GM18507 (cell line): ENCODE measurements around the gene F13B.
"Not testable (repeated sequence)": the region's sequence is repeated elsewhere in the genome, so short reads cannot be mapped to it uniquely, and the experiment has no call there.

Experiments used
- DNase-seq: peaks from one replicate; pipeline ENCODE4 v3.0.0; 2011; ENCODE audit warnings: low read depth; ENCODE audit not compliant: insufficient read length; ENCODE audit errors: extremely low spot score
- FAIRE-seq: peaks from 2 replicates; lab custom pipeline; 2011; peaks lifted over from hg19 to GRCh38; lab: Jason Lieb, UNC

F13B gene

DNA sequence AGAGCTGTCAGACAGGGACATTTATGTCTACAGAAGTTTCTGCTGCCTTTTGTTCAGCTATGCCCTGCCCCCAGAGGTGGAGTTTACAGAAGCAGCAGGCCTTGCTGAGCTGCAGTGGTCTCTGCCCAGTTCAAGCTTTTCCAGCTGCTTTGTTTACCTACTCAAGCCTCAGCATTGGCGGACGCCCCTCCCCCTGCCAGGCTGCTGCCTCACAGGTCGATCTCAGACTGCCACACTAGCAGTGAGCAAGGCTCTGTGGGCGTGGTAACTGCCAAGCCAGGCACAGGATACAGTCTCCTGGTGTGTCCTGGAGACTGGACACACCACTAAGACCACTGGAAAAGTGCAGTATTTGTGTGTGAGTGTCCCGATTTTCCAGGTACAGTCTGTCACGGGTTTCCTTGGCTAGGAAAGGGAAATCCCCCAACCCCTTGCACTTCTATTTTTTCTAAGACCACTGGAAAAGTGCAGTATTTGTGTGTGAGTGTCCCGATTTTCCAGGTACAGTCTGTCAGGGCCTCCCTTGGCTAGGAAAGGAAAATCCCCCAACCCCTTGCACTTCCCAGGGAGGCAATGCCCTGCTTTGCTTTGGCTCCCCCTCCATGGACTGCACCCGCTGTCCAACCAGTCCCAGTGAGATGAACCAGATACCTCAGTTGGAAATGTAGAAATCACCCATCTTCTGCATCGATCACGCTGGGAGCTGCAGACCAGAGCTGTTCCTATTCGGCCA, 75.0 kb downstream of the F13B start:
- not testable (repeated sequence) for FAIRE-seq, DNase-seq
